GM19238 (cell line): Measurements from ENCODE around the gene FARS2.

Experiments
- DNase-seq: peaks from one replicate; pipeline ENCODE4 v3.0.0; 2011; ENCODE audit warnings: low spot score; ENCODE audit not compliant: insufficient read length

FARS2 gene

GRCh38 chr6:5248302-5249098 lies 12.8 kb upstream of the FARS2 start:
- no peak for DNase-seq

GRCh38 chr6:5249451-5250122 lies 11.7 kb upstream of the FARS2 start:
- DNase-seq, result no peak

- DNase-seq, result no peak
These were observed 10.9 kb upstream of the FARS2 start for GRCh38 chr6:5250451-5250850.

- no peak for DNase-seq
These were observed 10.4 kb upstream of the FARS2 start for GRCh38 chr6:5250911-5251310.

- no peak for DNase-seq
These were observed 4.4 kb upstream of the FARS2 start for GRCh38 chr6:5256952-5257351.

- DNase-seq, result no peak
These were observed 3.9 kb upstream of the FARS2 start for GRCh38 chr6:5257400-5257799.

- DNase-seq, result no peak
These were observed 1.9 kb upstream of the FARS2 start for GRCh38 chr6:5259428-5259827.

- peak; percentile 69 for DNase-seq
These were observed 1.1 kb upstream of the FARS2 start for GRCh38 chr6:5260111-5260620.

- DNase-seq, result no peak
These were observed 314 bp downstream of the FARS2 start for GRCh38 chr6:5261545-5262109.

GRCh38 chr6:5266423-5266822 lies 5.1 kb downstream of the FARS2 start:
- no peak for DNase-seq

GRCh38 chr6:5270093-5270680 lies 8.9 kb downstream of the FARS2 start:
- no peak for DNase-seq

GRCh38 chr6:5271926-5272325 lies 10.6 kb downstream of the FARS2 start:
- no peak for DNase-seq

- DNase-seq, result no peak
These were observed 12.9 kb downstream of the FARS2 start for GRCh38 chr6:5274231-5274630.

- no peak for DNase-seq
These were observed 14.2 kb downstream of the FARS2 start for GRCh38 chr6:5275497-5275896.

GRCh38 chr6:5276581-5276980 lies 15.3 kb downstream of the FARS2 start:
- no peak for DNase-seq

- DNase-seq, result no peak
These were observed 16.3 kb downstream of the FARS2 start for GRCh38 chr6:5277589-5277988.

- DNase-seq, result no peak
These were observed 16.7 kb downstream of the FARS2 start for GRCh38 chr6:5278047-5278446.

- no peak for DNase-seq
These were observed 17.3 kb downstream of the FARS2 start for GRCh38 chr6:5278565-5279120.

- DNase-seq, result no peak
These were observed 18.6 kb downstream of the FARS2 start for GRCh38 chr6:5279891-5280338.

- no peak for DNase-seq
These were observed 19.6 kb downstream of the FARS2 start for GRCh38 chr6:5280920-5281319.

- DNase-seq, result no peak
These were observed 20.9 kb downstream of the FARS2 start for GRCh38 chr6:5282191-5282623.

GRCh38 chr6:5285081-5285480 lies 23.8 kb downstream of the FARS2 start:
- no peak for DNase-seq
